Sigmoid colon (tissue), 7 donors: ENCODE measurements around the gene SKAP1. TPM values are rescaled to one million over a fixed set of nuclear protein-coding genes. Genes with fewer than 3 reads are reported as not detected.

Experiments used
- DNase-seq: peaks from one replicate; pipeline ENCODE4 v3.0.0-alpha.2; 2019
- H3K27ac ChIP-seq, 4 donors: fragments of 200-600 bp; sonication (generic); one replicate each; pipeline ENCODE4 v1.5.1; 2016 to 2019; ENCODE audit warnings: mild to moderate bottlenecking in 1 of 4
- H3K27me3 ChIP-seq, 3 donors: fragments of 200-600 bp; sonication (generic); one replicate each; pipeline ENCODE4 v1.5.1; 2019; ENCODE audit warnings: mild to moderate bottlenecking in 1 of 3
- H3K36me3 ChIP-seq, 4 donors: fragments of 200-600 bp; sonication (generic); one replicate each; pipeline ENCODE4 v1.5.1; 2016 to 2019
- H3K4me1 ChIP-seq, 4 donors: fragments of 200-600 bp; sonication (generic); one replicate each; pipeline ENCODE4 v1.5.1; 2017 to 2019
- H3K4me3 ChIP-seq, 4 donors: fragments of 200-600 bp; sonication (generic); one replicate each; pipeline ENCODE4 v1.5.1; 2017 to 2019; ENCODE audit warnings: mild to moderate bottlenecking in 2 of 4, moderate library complexity in 1 of 4
- H3K9me3 ChIP-seq, 4 donors: fragments of 200-600 bp in 3 of 4; sonication (generic) in 3 of 4; one replicate each; pipeline versions ENCODE4 v1.5.1 to v1.6.1; 2013 to 2019
- CTCF ChIP-seq, 4 experiments: fragments of 450-650 bp in 3 of 4; fragments of 200-600 bp in 1 of 4; IDR thresholded peaks; one replicate each; pipeline ENCODE4 v1.5.1; 2016 to 2019; ENCODE audit warnings: antibody characterized with exemption in 4 of 4, mild to moderate bottlenecking in 3 of 4, moderate library complexity in 2 of 4
- EP300 ChIP-seq, 4 donors: sonication (generic); formaldehyde crosslinking; IDR thresholded peaks; one replicate each; pipeline ENCODE4 v1.6.1; 2017; ENCODE audit warnings: antibody characterized with exemption in 4 of 4
- POLR2A ChIP-seq, 2 donors: fragments of 450-650 bp; IDR thresholded peaks; one replicate each; pipeline ENCODE4 v1.6.1; 2016; ENCODE audit warnings: antibody characterized with exemption in 2 of 2, mild to moderate bottlenecking in 2 of 2, moderate library complexity in 2 of 2
- POLR2AphosphoS5 ChIP-seq, 4 donors: sonication (generic); formaldehyde crosslinking; IDR thresholded peaks; one replicate each; pipeline ENCODE4 v1.6.1; 2017; ENCODE audit warnings: antibody characterized with exemption in 4 of 4
- WGBS, 2 donors: extraction: QIAGEN DNeasy Blood & Tissue Kit; methylation state at CpG; one replicate each; pipeline ENCODE4 v1.1.7; 2013; 5-methylcytosine and 5-hydroxymethylcytosine counted together
- intact Hi-C: fragments of 100-400 bp; cut with DNase I; formaldehyde crosslinking; loops from one replicate; pipeline ENCODE4 v1.15.1; 2023
- polyA plus RNA-seq, 3 donors: library from polyadenylated mRNA; stranded (reverse); fragments of 200-250 nt; gene quantifications; one replicate each; pipeline ENCODE4 v1.2.3, GENCODE V29; 2013
- total RNA-seq, 4 donors: library from RNA; depleted of rRNA; stranded (reverse); fragments of >200 nt; gene quantifications; one replicate each; pipeline ENCODE4 v1.1.0, GENCODE V29; 2016
- donor health status: healthy with polysubstance abuse.
- donor health status: Bipolar disorder and iron deficiency.
- donor health status: healthy.

SKAP1 gene
- total and polyA plus RNA-seq, 7 donors = 0.36 to 10.3 (median 1.4) TPM; not detected in 1

- Histone ChIP-seq H3K9me3 (no peaks in the 10 kb centered on the region), H3K4me3 (no peak overlapping the region), H3K27me3 (peaks cover 19 to 75% (median 28%) of the 10 kb centered on the region in 3 donors), H3K27ac (no peak overlapping the region), H3K36me3 (no peaks in the 10 kb centered on the region), H3K4me1 (no peaks in the 10 kb centered on the region)
- TF ChIP-seq POLR2A (IDR thresholded peaks at IDR 0.05) = no peak
- intact Hi-C loops = no loop called here
- 80 to 88% methylated on average over 2 of the region's 2 CpGs for WGBS, 2 donors
- no peak for DNase-seq
These were observed 115.3 kb downstream of the SKAP1 start for GRCh38 chr17:48314716-48315115.

DNA sequence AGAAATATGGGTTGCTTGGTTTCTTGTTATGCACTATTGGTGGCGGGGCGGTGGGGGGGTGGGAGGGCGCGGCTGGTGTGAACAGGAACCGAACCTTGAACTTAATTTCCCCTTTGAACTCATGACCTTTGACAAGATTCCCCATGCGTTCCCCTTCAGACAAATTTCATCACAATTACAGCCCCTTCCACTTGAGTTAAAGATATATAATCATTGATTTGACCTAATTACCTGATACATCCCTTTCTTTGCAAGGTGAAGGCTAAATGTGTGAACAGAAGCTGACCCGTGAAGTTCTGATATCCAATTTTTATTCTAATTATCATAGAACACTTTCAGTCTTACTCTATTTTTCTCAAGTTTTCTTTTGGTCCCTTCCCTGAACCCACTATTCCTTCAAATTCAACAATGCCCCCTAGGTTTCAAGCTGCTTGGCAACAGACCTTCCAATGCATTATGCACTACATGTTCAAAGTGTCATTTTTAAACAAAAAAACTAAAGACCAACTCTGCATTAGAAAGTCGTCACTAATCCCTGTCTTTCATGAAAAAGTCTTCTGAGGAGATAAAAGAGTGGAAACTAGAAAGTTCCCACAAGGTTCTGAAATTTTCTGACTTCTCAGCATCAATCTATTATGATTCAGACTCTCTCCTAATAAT is 116.8 kb downstream of the SKAP1 start:
- no peaks in the 10 kb centered on the region for H3K4me1 ChIP-seq
- TF ChIP-seq POLR2A (IDR thresholded peaks at IDR 0.05) (no peak), POLR2AphosphoS5 (IDR thresholded peaks at IDR 0.05) (no peak), EP300 (IDR thresholded peaks at IDR 0.05) (no peak), CTCF (IDR thresholded peaks at IDR 0.05) (no peak)
- H3K27me3 ChIP-seq = peaks cover 19 to 85% (median 38%) of the 10 kb centered on the region in 3 donors
- no peak overlapping the region for H3K4me3 ChIP-seq
- intact Hi-C loops = no loop called here
- WGBS, 2 donors = 72 to 88% methylated on average over 8 of the region's 8 CpGs
- no peak overlapping the region for H3K27ac ChIP-seq
- H3K36me3 ChIP-seq = no peaks in the 10 kb centered on the region
- no peaks in the 10 kb centered on the region for H3K9me3 ChIP-seq
- no peak for DNase-seq

- intact Hi-C loops = no loop called here
- peaks cover 19 to 95% (median 38%) of the 10 kb centered on the region in 3 donors for H3K27me3 ChIP-seq
These were observed 118.7 kb downstream of the SKAP1 start for GRCh38 chr17:48311324-48311723.

DNA sequence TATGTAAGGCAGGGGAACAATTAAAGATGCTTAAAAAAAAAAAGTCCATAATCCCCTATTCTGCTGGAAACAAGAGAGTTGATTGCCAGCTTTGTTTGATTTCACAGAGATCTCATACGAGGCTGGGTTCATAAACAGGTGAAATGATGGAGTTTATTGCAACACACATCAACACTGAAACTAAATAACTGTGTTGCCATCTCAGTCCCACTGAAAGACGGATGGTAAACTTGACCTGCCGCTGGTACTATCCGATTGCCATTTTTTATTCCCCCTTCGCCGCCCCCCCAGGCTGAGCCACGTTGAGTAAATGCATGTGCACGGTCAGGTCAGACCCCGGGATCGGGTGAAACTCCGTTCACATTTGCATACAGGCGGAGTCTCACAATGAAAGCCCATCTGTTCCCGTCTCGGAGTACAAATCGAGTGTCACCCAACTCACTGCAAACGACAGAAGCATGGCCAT is 119.2 kb downstream of the SKAP1 start:
- Histone ChIP-seq H3K9me3 (no peaks in the 10 kb centered on the region), H3K36me3 (no peaks in the 10 kb centered on the region), H3K4me3 (no peak overlapping the region), H3K27ac (no peak overlapping the region), H3K4me1 (no peaks in the 10 kb centered on the region), H3K27me3 (peaks cover 19 to 96% (median 41%) of the 10 kb centered on the region in 3 donors)
- intact Hi-C loops = no loop called here
- no peak for DNase-seq
- TF ChIP-seq CTCF (IDR thresholded peaks at IDR 0.05) = no peak
- no peak for TF ChIP-seq POLR2A (IDR thresholded peaks at IDR 0.05)
- TF ChIP-seq POLR2AphosphoS5 (IDR thresholded peaks at IDR 0.05) = no peak
- no peak for TF ChIP-seq EP300 (IDR thresholded peaks at IDR 0.05)
- 20 to 55% methylated on average over 16 of the region's 16 CpGs for WGBS, 2 donors

More at GRCh38 chr17:48311324-48311723, 118.7 kb downstream of the SKAP1 start:
- no peaks in the 10 kb centered on the region for H3K36me3 ChIP-seq
- no peak overlapping the region for H3K4me3 ChIP-seq
- no peaks in the 10 kb centered on the region for H3K9me3 ChIP-seq
- H3K4me1 ChIP-seq = no peaks in the 10 kb centered on the region
- H3K27ac ChIP-seq = no peak overlapping the region
- no peak for TF ChIP-seq EP300 (IDR thresholded peaks at IDR 0.05)
- TF ChIP-seq POLR2AphosphoS5 (IDR thresholded peaks at IDR 0.05) = no peak
- no peak for TF ChIP-seq CTCF (IDR thresholded peaks at IDR 0.05)
- TF ChIP-seq POLR2A (IDR thresholded peaks at IDR 0.05) = no peak
- 87 to 89% methylated on average over 3 of the region's 3 CpGs for whole genome bisulfite sequencing, 2 donors
- DNase-seq = no peak

GRCh38 chr17:48308581-48308980 is 121.4 kb downstream of the SKAP1 start:
- Histone ChIP-seq H3K4me3 (no peak overlapping the region), H3K4me1 (no peaks in the 10 kb centered on the region), H3K9me3 (no peaks in the 10 kb centered on the region), H3K27ac (no peak overlapping the region), H3K27me3 (peaks cover 19 to 100% (median 41%) of the 10 kb centered on the region in 3 donors), H3K36me3 (no peaks in the 10 kb centered on the region)
- intact Hi-C loops = loop anchor here (2.0 kb wide), 1 partner anchor 310 kb away; no protein-coding TSS in a partner anchor
- DNase-seq = no peak
- 8 to 58% methylated on average over 1 of the region's 1 CpG for WGBS, 2 donors
- no peak for TF ChIP-seq POLR2A (IDR thresholded peaks at IDR 0.05)
- no peak for TF ChIP-seq EP300 (IDR thresholded peaks at IDR 0.05)
- no peak for TF ChIP-seq CTCF (IDR thresholded peaks at IDR 0.05)
- no peak for TF ChIP-seq POLR2AphosphoS5 (IDR thresholded peaks at IDR 0.05)
